Osteoblast (primary cell): ENCODE results near the gene GPR78. TPM values are rescaled to one million over a fixed set of nuclear protein-coding genes. Genes with fewer than 3 reads are reported as not detected.

ENCODE experiments used
- DNase-seq: peaks from one replicate; pipeline ENCODE4 v3.0.0; 2011; ENCODE audit warnings: low spot score, mixed read lengths; ENCODE audit not compliant: insufficient read length; ENCODE audit errors: missing footprints
- H2AFZ ChIP-seq: 2 replicates; pipeline ENCODE4 v1.6.0; 2011; ENCODE audit warnings: mild to moderate bottlenecking, low read length
- H3K27ac ChIP-seq: 2 replicates; pipeline ENCODE4 v1.5.1; 2011; ENCODE audit warnings: mild to moderate bottlenecking, low read depth, low read length, moderate library complexity
- H3K27me3 ChIP-seq: 2 replicates; pipeline ENCODE4 v1.6.0; 2012; ENCODE audit warnings: mild to moderate bottlenecking, control low read depth, inconsistent platforms, low read length, moderate library complexity; ENCODE audit not compliant: insufficient read depth
- H3K36me3 ChIP-seq: 2 replicates; pipeline ENCODE4 v1.5.1; 2011; ENCODE audit warnings: mild to moderate bottlenecking, low read length, control low read depth, moderate library complexity; ENCODE audit not compliant: insufficient read depth
- H3K4me1 ChIP-seq: 2 replicates; pipeline ENCODE4 v1.5.1; 2011; ENCODE audit warnings: mild to moderate bottlenecking, low read length, control low read depth, moderate library complexity; ENCODE audit not compliant: insufficient read depth
- H3K4me2 ChIP-seq: 2 replicates; pipeline ENCODE4 v1.6.0; 2011; ENCODE audit warnings: mild to moderate bottlenecking, low read length; ENCODE audit not compliant: insufficient read depth
- H3K4me3 ChIP-seq: fragments of 200-600 bp; sonication (generic); 3 replicates; pipeline ENCODE4 v1.5.1; 2012; ENCODE audit warnings: mild to moderate bottlenecking, low read length, inconsistent platforms; ENCODE audit not compliant: insufficient read depth
- H3K79me2 ChIP-seq: 2 replicates; pipeline ENCODE4 v1.6.0; 2012; ENCODE audit warnings: mild to moderate bottlenecking, low read length, control low read depth, inconsistent platforms; ENCODE audit not compliant: insufficient read depth
- H3K9me3 ChIP-seq: 2 replicates; pipeline ENCODE4 v1.5.1; 2011; ENCODE audit warnings: low read depth, low read length, control low read depth
- H4K20me1 ChIP-seq: 2 replicates; pipeline ENCODE4 v1.6.0; 2012; ENCODE audit warnings: mild to moderate bottlenecking, low read length, control low read depth; ENCODE audit not compliant: insufficient read depth
- CTCF ChIP-seq: IDR thresholded peaks from 2 replicates; pipeline ENCODE4 v1.5.1; 2011; ENCODE audit warnings: mild to moderate bottlenecking, low read depth, low read length, moderate library complexity; ENCODE audit errors: extremely low read depth
- total RNA-seq: library from RNA; depleted of rRNA; stranded (reverse); fragments of >200 nt; gene quantifications from 2 replicates; pipeline ENCODE4 v1.2.3, GENCODE V29; 2012

The GPR78 gene
- total RNA-seq = 1.2 and 1.8 TPM in 2 replicates

GRCh38 chr4:8580321-8581093, at the start of gene GPR78:
TSS of gene GPR78 (plus strand) at chr4:8580392. CDS start at chr4:8580983, 591 bp downstream.
- no peak for TF ChIP-seq CTCF
- Histone ChIP-seq H3K4me3 (no peak within 1 kb of the TSS), H3K79me2 (no peaks in the 10 kb centered on the region), H4K20me1 (no peaks in the 10 kb centered on the region), H2AFZ (no peak within 1 kb of the TSS), H3K27me3 (peaks cover 35% of the 10 kb centered on the region), H3K27ac (no peak within 1 kb of the TSS), H3K36me3 (no peaks in the 10 kb centered on the region), H3K9me3 (no peaks in the 10 kb centered on the region), H3K4me1 (no peaks in the 10 kb centered on the region), H3K4me2 (no peak within 1 kb of the TSS)
- peak; percentile 97 for DNase-seq

- peaks cover 3% of the 10 kb centered on the region for H3K27me3 ChIP-seq
- no peak overlapping the region for H2AFZ ChIP-seq
- H3K27ac ChIP-seq = no peak overlapping the region
- no peaks in the 10 kb centered on the region for H4K20me1 ChIP-seq
- no peak overlapping the region for H3K4me3 ChIP-seq
- H3K4me1 ChIP-seq = peaks cover 13% of the 10 kb centered on the region
- H3K36me3 ChIP-seq = no peaks in the 10 kb centered on the region
- no peak for DNase-seq
- TF ChIP-seq CTCF = no peak
- no peak overlapping the region for H3K4me2 ChIP-seq
- H3K9me3 ChIP-seq = no peaks in the 10 kb centered on the region
- H3K79me2 ChIP-seq = no peaks in the 10 kb centered on the region
Observed at GRCh38 chr4:8532245-8532781, 47.9 kb upstream of the GPR78 start.

GRCh38 chr4:8533274-8533865, 46.8 kb upstream of the GPR78 start:
- TF ChIP-seq CTCF = no peak
- H3K36me3 ChIP-seq = no peaks in the 10 kb centered on the region
- H3K9me3 ChIP-seq = no peaks in the 10 kb centered on the region
- no peaks in the 10 kb centered on the region for H3K79me2 ChIP-seq
- H2AFZ ChIP-seq = no peak overlapping the region
- H3K27ac ChIP-seq = no peak overlapping the region
- H3K4me3 ChIP-seq = no peak overlapping the region
- H3K4me1 ChIP-seq = peaks cover 20% of the 10 kb centered on the region
- H3K4me2 ChIP-seq = no peak overlapping the region
- H3K27me3 ChIP-seq = peaks cover 2% of the 10 kb centered on the region
- H4K20me1 ChIP-seq = no peaks in the 10 kb centered on the region
- DNase-seq = peak; percentile 13

- H3K4me3 ChIP-seq = no peak overlapping the region
- no peak overlapping the region for H3K4me2 ChIP-seq
- no peaks in the 10 kb centered on the region for H3K36me3 ChIP-seq
- TF ChIP-seq CTCF = no peak
- H3K9me3 ChIP-seq = no peaks in the 10 kb centered on the region
- peak overlapping the region; percentile 62 for H2AFZ ChIP-seq
- peaks cover under 1% of the 10 kb centered on the region for H3K27me3 ChIP-seq
- H3K4me1 ChIP-seq = peaks cover 23% of the 10 kb centered on the region
- H4K20me1 ChIP-seq = no peaks in the 10 kb centered on the region
- DNase-seq = peak; percentile 26
- H3K79me2 ChIP-seq = no peaks in the 10 kb centered on the region
- H3K27ac ChIP-seq = no peak overlapping the region
Observed at GRCh38 chr4:8534129-8534528, 46.1 kb upstream of the GPR78 start.
